A204.1 (cell line): ENCODE results near the gene PSENEN.
A peak's percentile ranks its signal among the peaks of the same experiment; 100 is the strongest.

Experiments
- FAIRE-seq: peaks from 2 replicates; lab custom pipeline; 2012; peaks lifted over from hg19 to GRCh38; lab: Jason Lieb, UNC

Gene PSENEN

DNA sequence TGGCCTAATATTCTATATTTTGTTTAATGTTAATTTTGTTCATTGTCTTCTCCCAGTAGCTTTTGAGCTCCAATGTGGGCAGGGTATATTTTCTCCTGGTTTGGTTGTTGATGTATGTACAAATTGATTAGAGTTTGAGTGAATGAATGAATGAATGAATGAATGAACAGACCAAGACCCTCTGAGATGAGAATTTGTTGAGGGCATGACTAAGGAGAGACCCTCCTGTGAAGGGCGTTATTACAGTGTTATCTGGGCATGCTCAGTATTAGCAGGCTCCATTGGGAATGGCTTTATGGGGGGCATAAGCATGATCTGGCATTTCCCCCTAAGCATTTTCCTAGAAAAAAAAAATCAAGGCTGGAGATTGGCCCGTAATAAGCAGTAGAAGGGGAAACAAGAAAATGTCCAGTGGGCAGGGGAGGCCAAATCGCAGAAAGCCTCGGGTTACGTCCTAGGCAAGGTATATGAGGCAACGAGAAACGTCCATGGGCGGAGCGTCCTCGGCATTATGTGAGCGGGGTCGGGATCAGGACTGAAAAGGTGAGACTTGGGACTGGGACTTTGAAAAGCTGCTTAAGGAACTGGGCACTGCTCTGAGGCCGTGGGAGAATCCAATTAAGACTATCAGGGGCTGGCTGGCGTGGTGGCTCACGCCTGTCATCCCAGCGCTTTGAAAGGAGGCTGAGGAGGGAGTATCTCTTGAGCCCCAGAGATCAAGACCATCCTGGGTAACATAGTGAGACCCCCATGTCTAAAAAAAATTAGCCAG, 29.0 kb downstream of the PSENEN start:
- FAIRE-seq, result no peak

- FAIRE-seq, result no peak
These were observed 29.5 kb downstream of the PSENEN start for GRCh38 chr19:35775046-35775297.

DNA sequence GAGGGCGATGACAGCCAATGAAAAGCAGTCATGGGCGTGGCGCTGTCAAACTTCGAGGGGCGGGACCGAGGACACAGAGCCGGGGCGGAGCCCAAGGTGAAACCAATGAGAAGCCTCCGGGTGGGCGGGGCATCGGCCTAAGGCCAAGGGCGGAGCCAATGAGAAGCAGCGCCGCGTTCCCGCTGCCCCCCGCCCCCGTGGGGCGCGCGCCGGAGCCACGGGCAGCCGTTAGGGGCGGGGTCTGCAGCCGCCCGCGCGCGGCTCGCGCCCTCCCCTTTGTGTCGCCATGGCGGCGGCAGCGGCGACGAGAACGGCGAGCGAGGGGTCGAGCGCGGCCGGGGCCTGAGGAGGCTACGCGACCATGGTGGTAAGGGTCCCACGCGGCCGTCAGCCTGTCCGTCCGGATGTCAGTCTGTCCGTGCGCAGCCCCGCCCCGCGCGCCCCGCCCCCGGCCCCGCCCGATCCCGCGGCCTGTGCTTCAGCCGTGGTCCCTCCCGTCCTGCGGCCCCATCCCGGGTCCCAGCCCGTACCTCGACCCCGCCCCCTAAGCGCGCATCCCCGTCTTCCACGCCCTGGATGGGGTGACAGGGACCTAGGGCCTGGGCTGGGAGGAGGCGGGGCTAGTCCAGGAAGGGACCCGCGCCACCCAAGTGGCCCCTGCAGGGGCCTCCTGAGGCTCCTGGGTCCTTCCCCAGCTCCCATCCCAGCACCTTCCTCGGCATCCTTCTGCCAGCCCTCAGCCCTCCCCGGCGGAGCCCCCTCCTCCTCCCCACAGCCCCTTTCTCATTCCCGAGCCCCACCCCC, 30.0 kb downstream of the PSENEN start, which contains the start of gene ARHGAP33:
ARHGAP33 (plus strand) TSS at position 267 of the 804 bp plus-strand sequence; CDS start at position 362, 95 bp downstream.
- peak; percentile 91 for FAIRE-seq

GRCh38 chr19:35776102-35776788, 30.8 kb downstream of the PSENEN start:
- FAIRE-seq, result no peak

- no peak for FAIRE-seq
These were observed 31.8 kb downstream of the PSENEN start for GRCh38 chr19:35777086-35777841.

DNA sequence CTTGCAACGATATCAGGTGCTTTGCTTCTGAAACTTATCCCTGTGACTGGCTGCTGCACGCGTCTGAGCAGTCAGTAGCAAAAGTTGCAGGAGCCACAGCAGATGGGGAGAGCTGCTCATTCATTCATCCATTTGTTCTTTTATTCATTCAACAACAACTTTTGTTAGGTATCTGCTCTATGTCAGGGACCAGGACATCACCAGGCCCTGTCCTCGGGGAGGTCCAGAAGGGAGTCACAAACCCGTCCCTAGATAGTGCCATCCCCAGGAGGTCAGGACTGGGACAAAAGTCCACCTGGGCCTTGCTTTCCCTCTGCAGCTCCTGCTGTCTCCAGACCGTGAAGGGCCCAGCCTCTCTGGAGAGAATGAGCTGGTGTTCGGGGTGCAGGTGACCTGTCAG, 32.5 kb downstream of the PSENEN start:
- FAIRE-seq, result no peak

DNA sequence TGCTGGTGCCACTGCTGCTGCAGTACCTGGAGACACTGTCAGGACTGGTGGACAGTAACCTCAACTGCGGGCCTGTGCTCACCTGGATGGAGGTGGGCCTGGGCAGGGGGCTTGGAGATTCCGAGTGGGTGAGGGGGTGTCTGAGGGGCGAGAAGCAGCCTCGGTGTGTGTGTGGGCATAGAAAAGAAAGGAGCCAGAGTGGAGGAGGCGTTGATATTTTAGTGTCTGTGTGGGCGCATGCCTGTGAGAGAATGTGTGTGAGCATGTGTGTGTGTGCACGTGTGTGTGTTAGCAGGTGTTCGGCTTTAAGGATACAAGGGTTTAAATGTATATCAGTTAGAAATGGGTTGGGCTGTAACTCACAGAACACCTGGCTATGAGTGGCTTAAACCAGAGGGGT, 33.6 kb downstream of the PSENEN start:
- FAIRE-seq, result no peak

- no peak for FAIRE-seq
These were observed 34.6 kb downstream of the PSENEN start for GRCh38 chr19:35780058-35780457.

- FAIRE-seq, result no peak
These were observed 35.3 kb downstream of the PSENEN start for GRCh38 chr19:35780717-35781116.

- FAIRE-seq, result no peak
These were observed 36.2 kb downstream of the PSENEN start for GRCh38 chr19:35781650-35782049.

DNA sequence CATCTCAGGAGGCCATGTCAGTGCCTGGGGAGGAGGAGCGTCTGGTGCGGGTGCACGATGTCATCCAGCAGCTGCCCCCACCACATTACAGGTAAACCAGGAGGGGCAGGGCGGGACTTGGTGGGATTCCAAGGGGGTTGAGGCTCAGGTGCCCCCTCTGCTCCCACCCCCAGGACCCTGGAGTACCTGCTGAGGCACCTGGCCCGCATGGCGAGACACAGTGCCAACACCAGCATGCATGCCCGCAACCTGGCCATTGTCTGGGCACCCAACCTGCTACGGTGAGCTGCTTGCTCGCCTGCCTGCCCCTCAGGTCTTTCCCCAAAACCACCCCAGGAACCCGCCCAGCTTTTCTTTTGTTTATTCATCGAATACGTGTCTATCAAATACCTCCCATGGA, 37.1 kb downstream of the PSENEN start:
- FAIRE-seq, result no peak

DNA sequence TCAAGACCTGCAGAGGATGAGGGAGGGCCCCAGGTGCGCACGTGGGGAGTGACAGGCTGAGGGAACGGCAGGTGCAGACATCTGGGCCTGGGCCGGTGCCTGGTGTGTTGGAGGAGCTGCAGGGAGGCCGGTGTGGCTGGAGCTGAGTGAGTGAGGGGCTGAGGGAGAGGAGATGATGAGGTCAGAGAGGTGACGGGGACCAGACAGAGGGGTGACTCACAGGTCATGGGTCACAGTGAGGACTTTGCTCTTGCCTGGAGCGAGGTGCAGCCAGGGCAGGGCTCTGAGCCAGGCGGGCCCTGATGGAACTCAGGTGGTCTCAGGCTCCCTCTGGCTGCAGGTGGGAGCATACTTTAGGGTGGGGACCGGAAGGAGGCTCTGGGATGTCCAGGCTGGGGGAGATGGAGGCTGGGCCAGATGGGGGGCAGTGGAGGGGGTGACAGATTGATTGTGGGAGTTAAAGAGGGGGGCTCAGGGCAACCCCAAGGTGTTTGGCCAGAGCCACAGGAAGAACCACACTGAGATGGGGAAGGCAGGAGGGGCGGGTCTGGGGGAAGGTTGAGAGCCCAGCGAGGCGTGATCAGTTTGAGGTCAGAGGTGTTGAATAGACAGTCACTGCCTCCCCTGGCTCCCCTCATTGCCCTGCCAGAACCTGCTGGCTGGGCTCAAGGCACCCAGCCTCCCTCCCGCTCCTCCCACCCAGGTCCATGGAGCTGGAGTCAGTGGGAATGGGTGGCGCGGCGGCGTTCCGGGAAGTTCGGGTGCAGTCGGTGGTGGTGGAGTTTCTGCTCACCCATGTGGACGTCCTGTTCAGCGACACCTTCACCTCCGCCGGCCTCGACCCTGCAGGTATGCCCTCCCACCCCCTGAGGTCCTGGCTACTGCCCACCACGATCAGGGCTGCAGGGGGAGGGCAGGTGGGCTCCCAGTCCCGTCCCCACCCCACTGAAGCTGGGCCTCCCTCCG, 38.3 kb downstream of the PSENEN start:
- FAIRE-seq, result no peak

DNA sequence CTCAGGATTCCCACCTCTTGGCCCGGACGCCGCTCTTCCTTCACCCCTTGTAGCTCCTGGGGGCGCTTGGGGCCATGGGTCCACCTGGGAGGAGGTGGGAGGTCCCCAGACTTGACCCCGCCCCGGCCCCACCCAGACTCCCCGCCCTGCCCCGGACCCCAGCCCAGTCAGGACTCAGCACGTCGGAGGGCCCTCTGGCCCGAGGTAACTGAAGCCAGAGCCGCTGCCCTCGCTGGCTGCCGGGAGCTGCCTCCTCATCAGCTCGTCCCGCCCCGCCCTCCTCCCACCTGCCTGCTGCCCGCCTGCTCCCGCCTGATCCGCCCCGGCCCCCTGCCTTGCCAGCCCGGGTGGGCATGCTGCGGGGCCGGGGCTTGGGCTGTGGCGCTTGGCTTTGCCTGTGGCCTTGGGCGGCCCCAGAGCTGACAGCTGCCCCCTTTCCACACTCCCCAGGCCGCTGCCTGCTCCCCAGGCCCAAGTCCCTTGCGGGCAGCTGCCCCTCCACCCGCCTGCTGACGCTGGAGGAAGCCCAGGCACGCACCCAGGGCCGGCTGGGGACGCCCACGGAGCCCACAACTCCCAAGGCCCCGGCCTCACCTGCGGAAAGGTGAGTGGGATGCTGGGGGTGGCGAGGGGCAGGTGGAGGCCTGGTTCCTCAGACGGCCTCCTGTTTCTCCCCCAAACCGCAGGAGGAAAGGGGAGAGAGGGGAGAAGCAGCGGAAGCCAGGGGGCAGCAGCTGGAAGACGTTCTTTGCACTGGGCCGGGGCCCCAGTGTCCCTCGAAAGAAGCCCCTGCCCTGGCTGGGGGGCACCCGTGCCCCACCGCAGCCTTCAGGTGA, 39.3 kb downstream of the PSENEN start:
- no peak for FAIRE-seq

DNA sequence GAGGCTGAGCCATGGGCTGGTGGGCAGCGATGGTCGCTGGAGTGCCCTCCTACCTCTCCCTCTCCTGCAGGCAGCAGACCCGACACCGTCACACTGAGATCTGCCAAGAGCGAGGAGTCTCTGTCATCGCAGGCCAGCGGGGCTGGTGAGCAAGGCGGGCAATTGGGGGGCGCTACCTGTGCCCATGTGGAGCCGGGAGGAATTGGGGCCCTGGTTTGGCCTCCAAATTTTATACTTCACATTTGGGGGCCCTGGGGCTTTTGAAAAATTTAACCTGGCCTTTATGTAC, 39.8 kb downstream of the PSENEN start:
- no peak for FAIRE-seq

DNA sequence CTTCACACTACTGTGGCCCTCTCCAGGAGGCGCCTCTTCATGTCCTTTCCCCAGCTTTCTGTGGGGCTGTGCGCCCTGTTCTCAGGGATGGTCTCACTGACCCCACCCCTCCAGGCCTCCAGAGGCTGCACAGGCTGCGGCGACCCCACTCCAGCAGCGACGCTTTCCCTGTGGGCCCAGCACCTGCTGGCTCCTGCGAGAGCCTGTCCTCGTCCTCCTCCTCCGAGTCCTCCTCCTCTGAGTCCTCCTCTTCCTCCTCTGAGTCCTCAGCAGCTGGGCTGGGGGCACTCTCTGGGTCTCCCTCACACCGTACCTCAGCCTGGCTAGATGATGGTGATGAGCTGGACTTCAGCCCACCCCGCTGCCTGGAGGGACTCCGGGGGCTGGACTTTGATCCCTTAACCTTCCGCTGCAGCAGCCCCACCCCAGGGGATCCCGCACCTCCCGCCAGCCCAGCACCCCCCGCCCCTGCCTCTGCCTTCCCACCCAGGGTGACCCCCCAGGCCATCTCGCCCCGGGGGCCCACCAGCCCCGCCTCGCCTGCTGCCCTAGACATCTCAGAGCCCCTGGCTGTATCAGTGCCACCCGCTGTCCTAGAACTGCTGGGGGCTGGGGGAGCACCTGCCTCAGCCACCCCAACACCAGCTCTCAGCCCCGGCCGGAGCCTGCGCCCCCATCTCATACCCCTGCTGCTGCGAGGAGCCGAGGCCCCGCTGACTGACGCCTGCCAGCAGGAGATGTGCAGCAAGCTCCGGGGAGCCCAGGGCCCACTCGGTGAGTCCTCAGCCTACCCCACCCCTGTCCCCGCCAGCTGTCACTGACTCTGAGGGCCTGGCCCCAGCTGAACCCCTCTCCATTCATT, 41.1 kb downstream of the PSENEN start:
- no peak for FAIRE-seq

- no peak for FAIRE-seq
These were observed 41.9 kb downstream of the PSENEN start for GRCh38 chr19:35787227-35787799.

DNA sequence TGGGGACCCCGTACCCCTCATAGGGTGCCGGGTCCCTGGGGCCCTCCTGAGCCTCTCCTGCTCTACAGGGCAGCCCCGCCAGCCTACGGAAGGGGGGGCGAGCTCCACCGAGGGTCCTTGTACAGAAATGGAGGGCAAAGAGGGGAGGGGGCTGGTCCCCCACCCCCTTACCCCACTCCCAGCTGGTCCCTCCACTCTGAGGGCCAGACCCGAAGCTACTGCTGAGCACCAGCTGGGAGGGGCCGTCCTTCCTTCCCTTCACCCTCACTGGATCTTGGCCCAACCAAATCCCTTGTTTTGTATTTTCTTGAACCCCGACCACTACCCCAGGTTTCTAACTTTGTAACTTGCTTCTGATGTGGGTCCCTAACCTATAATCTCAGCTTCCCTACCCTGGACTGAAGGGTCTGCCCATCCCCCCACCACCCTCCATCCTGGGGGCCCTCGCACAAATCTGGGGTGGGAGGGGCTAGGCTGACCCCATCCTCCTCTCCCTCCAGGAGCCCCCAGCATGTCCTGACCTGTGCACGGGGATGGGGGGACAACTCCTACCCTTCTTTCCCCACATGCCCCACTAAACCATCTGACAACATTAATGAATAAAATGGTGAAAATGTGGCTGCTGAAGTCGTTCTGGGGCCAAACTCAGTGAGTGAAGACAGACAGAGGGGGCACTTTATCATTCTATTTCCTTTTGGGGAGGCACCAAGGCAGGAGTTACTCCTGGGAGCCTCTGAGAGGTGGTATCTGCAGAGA, 42.9 kb downstream of the PSENEN start:
- no peak for FAIRE-seq

DNA sequence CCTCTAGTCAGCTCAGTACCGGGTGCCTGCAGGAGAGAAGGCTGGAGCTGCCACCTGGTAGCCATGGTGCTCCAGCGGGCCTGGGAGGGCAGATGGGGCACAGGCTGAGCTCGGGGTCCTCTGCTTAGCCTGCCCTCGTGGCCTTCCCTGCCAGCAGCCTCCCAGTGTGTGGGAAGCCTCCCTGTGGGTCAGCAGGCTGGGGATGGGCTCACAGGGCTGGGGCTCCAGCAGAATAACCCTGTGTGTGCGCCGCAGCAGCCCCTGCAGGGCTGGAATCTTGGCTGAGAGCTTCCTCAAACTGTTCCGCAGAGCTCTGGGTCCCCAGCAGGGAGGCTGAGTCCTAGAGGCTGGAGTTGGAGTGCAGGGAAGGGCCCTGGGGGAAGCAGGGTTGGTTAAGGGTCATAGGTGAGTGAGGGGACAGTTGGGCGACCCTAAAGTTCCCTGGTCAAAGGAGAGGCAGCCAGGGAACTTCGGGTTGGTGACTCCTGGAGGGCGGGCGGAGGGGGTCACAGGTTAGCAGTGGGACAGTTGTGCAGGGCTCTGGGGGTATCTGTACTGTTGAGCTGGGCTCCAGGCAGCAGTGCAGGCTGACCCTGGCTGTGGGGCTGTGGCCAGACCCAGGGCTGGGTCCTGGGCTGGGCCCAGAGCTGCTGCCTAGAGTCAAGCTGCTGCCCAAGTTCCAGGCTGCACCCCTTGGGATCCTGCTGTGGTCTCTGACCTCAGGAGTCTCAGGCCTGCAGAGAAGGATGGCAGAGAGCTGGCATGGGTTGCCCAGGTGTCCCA, 43.9 kb downstream of the PSENEN start:
- no peak for FAIRE-seq
